Measurements from ENCODE around the gene FAIM2. TPM values are rescaled to one million over a fixed set of nuclear protein-coding genes. Genes with fewer than 3 reads are reported as not detected.

Gene FAIM2
- total and polyA plus RNA-seq, 10 of the 15 experiments (the other 5 are each of a cell fraction or from before 2014, with no cell fraction given) = not detected

DNA sequence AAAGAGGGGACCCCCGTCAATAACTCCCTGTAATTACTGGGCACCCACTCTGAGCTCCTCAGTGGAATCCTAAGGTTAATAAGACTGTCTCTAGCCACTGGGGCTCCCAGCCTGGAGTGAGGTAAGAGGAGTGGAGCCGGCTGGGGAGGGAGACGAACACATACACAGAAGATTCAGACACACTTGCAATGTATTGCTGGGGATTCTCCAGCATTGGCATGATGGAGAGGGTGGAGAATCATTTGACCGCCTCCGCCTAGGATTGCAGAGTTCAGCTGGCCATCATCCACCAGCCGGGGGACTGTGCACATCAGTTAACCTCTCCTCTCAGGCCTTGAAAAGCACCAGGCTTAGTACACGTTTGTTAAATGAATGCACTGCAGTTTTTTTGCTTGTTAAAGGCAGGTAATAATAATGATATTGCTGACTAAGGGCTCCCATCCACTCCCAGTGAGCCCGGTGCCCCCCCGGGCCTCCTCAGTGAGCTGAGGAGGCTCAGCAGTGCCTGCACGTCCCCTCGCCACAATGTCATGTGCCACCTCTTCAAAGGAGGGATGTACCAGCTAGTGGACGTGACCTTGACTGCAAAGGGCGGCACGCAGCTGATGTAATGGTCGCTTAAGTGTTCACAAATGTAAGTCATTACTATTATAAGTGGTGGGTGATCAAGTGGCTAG, 20.3 kb upstream of the FAIM2 start:
- SMC1A ChIA-PET (ENCODE audit: uncharacterized antibody, unreplicated experiment) = no interaction called here
- Histone ChIP-seq H3K4me2 (ENCODE audit: control insufficient read depth, insufficient read depth) (no peak overlapping the region), H3K4me1 (ENCODE audit: control insufficient read depth, insufficient read depth, low read length) (no peaks in the 10 kb centered on the region), H3K36me3 (ENCODE audit: control insufficient read depth in 2 of 2, insufficient read depth in 2 of 2, low read length in 1 of 2) (no peaks in the 10 kb centered on the region), H3K9ac (ENCODE audit: control insufficient read depth, insufficient read depth, low read length) (no peak overlapping the region), H2AFZ (ENCODE audit: control insufficient read depth, low read depth, low read length) (no peak overlapping the region), H3K27me3 (replicated peaks in 1 of 2; ENCODE audit: control insufficient read depth in 2 of 2, insufficient read depth in 2 of 2, low read length in 1 of 2) (peaks cover 0 to 2% of the 10 kb centered on the region in 2 experiments; a peak in 2 of 4 replicates), H3K79me2 (ENCODE audit: control insufficient read depth, insufficient read depth, low read length) (no peaks in the 10 kb centered on the region), H3K4me3 (no peak overlapping the region), H4K20me1 (ENCODE audit: control insufficient read depth, insufficient read depth) (no peaks in the 10 kb centered on the region), H3K27ac (ENCODE audit: control insufficient read depth, insufficient read depth) (no peak overlapping the region), H3K9me3 (replicated peaks; ENCODE audit: control insufficient read depth, insufficient read depth, low read length) (no peaks in the 10 kb centered on the region)
- no TSS peak for BruUV-seq (replicated peaks)
- POLR2A ChIA-PET = no interaction called here
- DNase-seq (ENCODE audit: low read depth, low spot score) (no peak), ATAC-seq (no peak), FAIRE-seq (no peak)
- intact Hi-C loops (cut with micrococcal nuclease; ENCODE audit: unreplicated experiment) (no loop called here), in situ Hi-C loops (cut with MboI) (no loop called here)
- TF ChIP-seq, protein P1, sequence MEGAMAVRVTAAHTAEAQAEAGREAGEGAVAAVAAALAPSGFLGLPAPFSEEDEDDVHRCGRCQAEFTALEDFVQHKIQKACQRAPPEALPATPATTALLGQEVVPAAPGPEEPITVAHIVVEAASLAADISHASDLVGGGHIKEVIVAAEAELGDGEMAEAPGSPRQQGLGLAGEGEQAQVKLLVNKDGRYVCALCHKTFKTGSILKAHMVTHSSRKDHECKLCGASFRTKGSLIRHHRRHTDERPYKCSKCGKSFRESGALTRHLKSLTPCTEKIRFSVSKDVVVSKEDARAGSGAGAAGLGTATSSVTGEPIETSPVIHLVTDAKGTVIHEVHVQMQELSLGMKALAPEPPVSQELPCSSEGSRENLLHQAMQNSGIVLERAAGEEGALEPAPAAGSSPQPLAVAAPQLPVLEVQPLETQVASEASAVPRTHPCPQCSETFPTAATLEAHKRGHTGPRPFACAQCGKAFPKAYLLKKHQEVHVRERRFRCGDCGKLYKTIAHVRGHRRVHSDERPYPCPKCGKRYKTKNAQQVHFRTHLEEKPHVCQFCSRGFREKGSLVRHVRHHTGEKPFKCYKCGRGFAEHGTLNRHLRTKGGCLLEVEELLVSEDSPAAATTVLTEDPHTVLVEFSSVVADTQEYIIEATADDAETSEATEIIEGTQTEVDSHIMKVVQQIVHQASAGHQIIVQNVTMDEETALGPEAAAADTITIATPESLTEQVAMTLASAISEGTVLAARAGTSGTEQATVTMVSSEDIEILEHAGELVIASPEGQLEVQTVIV (IDR thresholded peaks at IDR 0.05; ENCODE audit: borderline replicate concordance, partially characterized antibody) = no peak
- RAD21 ChIA-PET (ENCODE audit: unreplicated experiment) = no interaction called here
- 34% methylated on average over 15 of the region's 15 CpGs for WGBS (ENCODE audit: insufficient coverage, insufficient replicate concordance, low lambda C conversion rate, missing lambda C conversion rate)
- CTCF ChIA-PET = no interaction called here

DNA sequence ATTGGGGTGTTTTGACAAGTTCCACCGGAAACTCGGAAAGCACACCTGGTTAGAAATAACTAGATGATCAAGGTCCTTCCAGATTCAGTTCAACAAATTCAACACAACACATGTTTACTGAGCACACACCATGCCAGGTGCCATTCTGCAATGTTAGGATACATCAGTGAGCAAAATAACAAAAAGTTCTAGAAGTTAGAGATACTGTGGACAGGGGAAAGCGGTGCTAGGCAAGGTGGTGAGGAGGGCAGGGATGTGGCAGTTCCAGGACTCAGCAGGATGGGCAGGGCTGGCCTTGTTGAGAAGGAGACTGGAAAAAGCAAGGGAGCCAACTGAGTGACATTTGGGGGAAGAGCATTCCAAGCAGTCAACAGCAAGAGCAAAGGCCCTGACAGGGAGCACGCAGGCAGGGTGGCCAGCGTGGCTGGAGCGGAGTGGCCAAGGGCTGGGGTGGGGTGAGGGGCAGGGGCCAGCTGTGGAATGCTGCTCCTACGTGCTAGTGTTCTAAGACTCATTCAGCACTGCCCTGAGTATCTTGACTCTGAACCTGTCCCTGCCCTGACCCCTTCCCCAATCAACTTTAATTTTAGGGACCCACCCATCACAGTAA, 19.4 kb upstream of the FAIM2 start:
- Histone ChIP-seq H3K27ac (ENCODE audit: control insufficient read depth, insufficient read depth) (no peak overlapping the region), H3K9ac (ENCODE audit: control insufficient read depth, insufficient read depth, low read length) (no peak overlapping the region), H3K9me3 (replicated peaks; ENCODE audit: control insufficient read depth, insufficient read depth, low read length) (no peaks in the 10 kb centered on the region), H4K20me1 (ENCODE audit: control insufficient read depth, insufficient read depth) (no peaks in the 10 kb centered on the region), H3K27me3 (replicated peaks in 1 of 2; ENCODE audit: control insufficient read depth in 2 of 2, insufficient read depth in 2 of 2, low read length in 1 of 2) (peaks cover 0 to 1% of the 10 kb centered on the region in 2 experiments; a peak in 1 of 4 replicates), H3K4me1 (ENCODE audit: control insufficient read depth, insufficient read depth, low read length) (no peaks in the 10 kb centered on the region), H3K4me2 (ENCODE audit: control insufficient read depth, insufficient read depth) (no peak overlapping the region), H3K36me3 (ENCODE audit: control insufficient read depth in 2 of 2, insufficient read depth in 2 of 2, low read length in 1 of 2) (no peaks in the 10 kb centered on the region), H3K4me3 (no peak overlapping the region), H2AFZ (ENCODE audit: control insufficient read depth, low read depth, low read length) (no peak overlapping the region), H3K79me2 (ENCODE audit: control insufficient read depth, insufficient read depth, low read length) (no peaks in the 10 kb centered on the region)
- ChIA-PET RAD21 (ENCODE audit: unreplicated experiment) (no interaction called here), POLR2A (interaction anchor here (0.6 kb wide), 1 partner anchor 88 kb away, joined by 4 read pairs; no protein-coding TSS in a partner anchor), SMC1A (ENCODE audit: uncharacterized antibody, unreplicated experiment) (no interaction called here), CTCF (interaction anchor here (1.0 kb wide), 1 partner anchor 22 kb away, joined by 3 read pairs; no protein-coding TSS in a partner anchor)
- ATAC-seq (no peak), FAIRE-seq (no peak), DNase-seq (ENCODE audit: low read depth, low spot score) (no peak)
- 54% methylated on average over 7 of the region's 7 CpGs for WGBS (ENCODE audit: insufficient coverage, insufficient replicate concordance, low lambda C conversion rate, missing lambda C conversion rate)
- no TSS peak for BruUV-seq (replicated peaks)
- intact Hi-C loops (cut with micrococcal nuclease; ENCODE audit: unreplicated experiment) = no loop called here
- in situ Hi-C loops (cut with MboI) = no loop called here
- TF ChIP-seq, protein P2, sequence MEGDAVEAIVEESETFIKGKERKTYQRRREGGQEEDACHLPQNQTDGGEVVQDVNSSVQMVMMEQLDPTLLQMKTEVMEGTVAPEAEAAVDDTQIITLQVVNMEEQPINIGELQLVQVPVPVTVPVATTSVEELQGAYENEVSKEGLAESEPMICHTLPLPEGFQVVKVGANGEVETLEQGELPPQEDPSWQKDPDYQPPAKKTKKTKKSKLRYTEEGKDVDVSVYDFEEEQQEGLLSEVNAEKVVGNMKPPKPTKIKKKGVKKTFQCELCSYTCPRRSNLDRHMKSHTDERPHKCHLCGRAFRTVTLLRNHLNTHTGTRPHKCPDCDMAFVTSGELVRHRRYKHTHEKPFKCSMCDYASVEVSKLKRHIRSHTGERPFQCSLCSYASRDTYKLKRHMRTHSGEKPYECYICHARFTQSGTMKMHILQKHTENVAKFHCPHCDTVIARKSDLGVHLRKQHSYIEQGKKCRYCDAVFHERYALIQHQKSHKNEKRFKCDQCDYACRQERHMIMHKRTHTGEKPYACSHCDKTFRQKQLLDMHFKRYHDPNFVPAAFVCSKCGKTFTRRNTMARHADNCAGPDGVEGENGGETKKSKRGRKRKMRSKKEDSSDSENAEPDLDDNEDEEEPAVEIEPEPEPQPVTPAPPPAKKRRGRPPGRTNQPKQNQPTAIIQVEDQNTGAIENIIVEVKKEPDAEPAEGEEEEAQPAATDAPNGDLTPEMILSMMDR (IDR thresholded peaks at IDR 0.05 in 2 of 3, conservative IDR thresholded peaks at IDR 0.05 in 1 of 3; ENCODE audit: control insufficient read depth in 2 of 3, extremely low read depth in 1 of 3, insufficient read depth in 1 of 3, low read depth in 3 of 3, low read length in 3 of 3) = no peak
- TF ChIP-seq, protein P3, sequence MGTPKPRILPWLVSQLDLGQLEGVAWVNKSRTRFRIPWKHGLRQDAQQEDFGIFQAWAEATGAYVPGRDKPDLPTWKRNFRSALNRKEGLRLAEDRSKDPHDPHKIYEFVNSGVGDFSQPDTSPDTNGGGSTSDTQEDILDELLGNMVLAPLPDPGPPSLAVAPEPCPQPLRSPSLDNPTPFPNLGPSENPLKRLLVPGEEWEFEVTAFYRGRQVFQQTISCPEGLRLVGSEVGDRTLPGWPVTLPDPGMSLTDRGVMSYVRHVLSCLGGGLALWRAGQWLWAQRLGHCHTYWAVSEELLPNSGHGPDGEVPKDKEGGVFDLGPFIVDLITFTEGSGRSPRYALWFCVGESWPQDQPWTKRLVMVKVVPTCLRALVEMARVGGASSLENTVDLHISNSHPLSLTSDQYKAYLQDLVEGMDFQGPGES (IDR thresholded peaks at IDR 0.05) = no peak
- no peak for TF ChIP-seq BMI1 (IDR thresholded peaks at IDR 0.05; ENCODE audit: borderline replicate concordance)
- no peak for TF ChIP-seq ATF7 (IDR thresholded peaks at IDR 0.05; ENCODE audit: low read depth)
- TF ChIP-seq ETV6 (conservative IDR thresholded peaks at IDR 0.05 in 1 of 2, IDR thresholded peaks at IDR 0.05 in 1 of 2; ENCODE audit: borderline replicate concordance in 1 of 2, low read depth in 1 of 2) = no peak

All from GM12878 (cell line).